GM19238 (cell line): ENCODE measurements around the gene NHLRC4.

Source experiments
- DNase-seq: peaks from one replicate; pipeline ENCODE4 v3.0.0; 2011; ENCODE audit warnings: low spot score; ENCODE audit not compliant: insufficient read length

Gene NHLRC4

DNA sequence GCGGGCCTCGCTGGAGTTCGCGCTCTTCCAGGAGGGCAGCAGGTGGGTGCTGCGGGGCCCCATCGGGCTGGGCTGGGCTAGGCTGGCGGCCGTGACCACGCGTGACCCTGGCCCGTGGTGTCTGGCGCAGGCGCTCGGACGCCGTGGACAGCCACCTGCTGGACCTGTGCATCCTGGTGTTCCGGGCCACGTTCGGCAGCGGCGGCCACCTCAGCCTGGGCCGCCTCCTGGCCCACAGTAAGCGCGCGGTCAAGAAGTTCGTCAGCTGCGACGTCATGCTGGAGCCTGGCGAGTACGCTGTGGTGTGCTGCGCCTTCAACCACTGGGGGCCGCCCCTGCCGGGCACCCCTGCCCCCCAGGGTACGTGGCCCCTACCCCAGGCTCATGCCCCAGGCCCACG is 14.6 kb upstream of the NHLRC4 start:
- DNase-seq, result no peak

- no peak for DNase-seq
Observed at GRCh38 chr16:553601-554296, 13.1 kb upstream of the NHLRC4 start.

GRCh38 chr16:554297-554621 is 12.5 kb upstream of the NHLRC4 start:
- no peak for DNase-seq

DNA sequence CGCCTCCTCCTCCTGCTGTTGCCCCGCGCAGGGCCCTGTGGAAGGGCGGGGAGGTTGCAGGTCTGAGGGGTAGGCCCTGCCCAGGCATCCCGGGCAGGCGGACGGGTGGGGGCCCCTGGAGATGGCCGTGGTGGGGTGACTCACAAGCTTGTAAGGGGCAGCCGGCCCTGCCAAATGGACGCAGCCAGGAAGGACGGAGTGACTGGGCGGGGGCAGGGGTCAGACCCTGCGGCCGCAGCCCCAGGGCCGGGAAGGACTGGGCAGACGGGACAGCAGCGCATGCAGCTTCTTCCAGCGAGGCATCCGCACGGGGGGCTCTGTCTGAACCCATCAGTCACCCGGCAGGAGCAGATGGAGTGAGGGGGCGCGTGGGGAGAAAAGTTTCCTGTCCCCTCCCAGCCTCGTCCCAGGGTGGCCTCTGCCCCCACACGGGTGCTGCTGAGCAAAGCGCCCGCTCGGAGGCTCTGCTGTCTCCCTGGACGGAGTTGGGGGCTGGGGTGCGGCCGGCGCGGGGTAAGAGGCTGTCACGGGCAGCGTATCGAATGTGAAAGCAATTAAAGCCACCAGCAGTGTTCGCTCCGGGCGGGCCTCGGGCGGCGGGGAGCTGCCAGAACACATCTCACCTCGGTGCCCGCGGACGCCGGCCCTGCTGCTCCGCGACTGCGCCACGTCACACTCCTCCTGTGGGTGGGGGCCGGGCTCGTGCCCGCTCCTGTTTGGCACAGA is 12.0 kb upstream of the NHLRC4 start:
- DNase-seq, result no peak

GRCh38 chr16:555528-556473 is 11.0 kb upstream of the NHLRC4 start:
- DNase-seq, result no peak

DNA sequence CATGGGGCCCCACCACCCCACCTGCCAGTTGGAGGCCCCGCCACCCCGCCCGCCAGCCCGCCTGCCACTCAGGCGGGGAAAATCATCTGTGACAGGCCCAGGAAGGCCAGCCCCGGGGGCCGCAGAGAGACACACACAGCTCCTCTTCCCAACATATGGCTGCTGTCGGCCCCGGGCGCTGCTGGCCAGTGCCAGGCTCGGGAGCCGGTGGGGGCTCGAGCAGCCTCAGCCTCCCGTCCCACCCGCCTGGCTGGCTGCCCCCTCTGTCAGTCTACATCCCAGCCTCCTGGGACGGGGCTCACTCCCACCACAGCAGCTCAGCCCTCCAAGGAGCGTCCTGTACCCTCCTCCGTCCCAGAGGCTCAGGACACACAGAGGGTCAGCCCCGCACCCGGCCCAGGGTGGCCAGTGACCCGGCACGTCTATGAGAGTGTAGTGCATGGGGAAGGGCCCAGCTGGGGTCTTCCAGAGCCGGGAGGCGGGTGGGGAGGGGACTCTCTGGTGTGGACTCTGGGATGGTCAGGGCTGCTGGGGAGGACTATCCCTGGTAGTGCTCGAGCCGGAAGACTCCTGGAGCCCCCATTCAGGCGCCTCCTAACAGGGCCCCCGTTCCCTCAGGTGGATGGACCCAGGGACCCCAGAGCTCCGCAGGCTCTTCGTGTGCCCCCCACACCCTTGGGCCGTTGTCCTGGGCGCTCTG is 10.2 kb upstream of the NHLRC4 start:
- DNase-seq, result no peak

DNA sequence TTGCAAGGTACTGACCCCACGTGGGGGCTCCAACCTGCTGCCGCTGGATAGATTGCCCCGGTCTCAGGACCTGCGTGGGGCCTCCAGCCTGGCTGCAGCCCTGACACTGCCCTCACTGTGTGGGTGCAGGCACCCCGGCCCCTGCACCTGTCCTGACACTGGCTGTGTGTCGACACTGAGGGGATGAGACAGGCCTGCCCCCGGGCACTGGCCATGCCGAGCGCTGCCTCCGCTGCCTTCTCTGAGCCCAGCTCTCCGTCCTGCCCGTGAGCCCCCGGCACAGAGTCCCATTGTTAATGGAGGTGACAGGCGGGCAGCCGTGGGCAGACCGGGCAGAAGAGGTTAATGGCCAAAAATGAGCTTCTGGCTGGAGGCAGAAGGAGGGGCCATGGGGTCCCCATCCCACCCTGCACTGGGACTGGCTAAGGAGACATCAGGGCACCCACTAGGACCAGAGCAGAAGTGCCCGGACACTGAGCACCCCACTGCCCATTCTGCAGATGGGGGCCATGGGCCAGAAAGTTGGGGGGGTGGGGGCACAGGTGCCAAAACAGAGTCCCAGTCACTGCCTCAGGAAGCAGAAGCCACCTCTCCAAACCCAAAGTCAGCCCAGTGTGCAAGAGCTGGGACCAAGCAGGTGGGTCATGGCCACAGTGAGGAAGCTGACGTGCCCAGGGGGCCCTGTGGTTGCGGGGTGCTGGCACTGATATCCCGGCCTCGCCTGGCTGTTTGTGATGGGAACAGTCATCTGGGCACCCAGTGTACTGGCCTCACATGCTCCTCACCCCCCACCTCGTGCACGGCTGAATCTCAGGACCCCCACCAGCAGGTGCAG is 9.1 kb upstream of the NHLRC4 start:
- no peak for DNase-seq

DNA sequence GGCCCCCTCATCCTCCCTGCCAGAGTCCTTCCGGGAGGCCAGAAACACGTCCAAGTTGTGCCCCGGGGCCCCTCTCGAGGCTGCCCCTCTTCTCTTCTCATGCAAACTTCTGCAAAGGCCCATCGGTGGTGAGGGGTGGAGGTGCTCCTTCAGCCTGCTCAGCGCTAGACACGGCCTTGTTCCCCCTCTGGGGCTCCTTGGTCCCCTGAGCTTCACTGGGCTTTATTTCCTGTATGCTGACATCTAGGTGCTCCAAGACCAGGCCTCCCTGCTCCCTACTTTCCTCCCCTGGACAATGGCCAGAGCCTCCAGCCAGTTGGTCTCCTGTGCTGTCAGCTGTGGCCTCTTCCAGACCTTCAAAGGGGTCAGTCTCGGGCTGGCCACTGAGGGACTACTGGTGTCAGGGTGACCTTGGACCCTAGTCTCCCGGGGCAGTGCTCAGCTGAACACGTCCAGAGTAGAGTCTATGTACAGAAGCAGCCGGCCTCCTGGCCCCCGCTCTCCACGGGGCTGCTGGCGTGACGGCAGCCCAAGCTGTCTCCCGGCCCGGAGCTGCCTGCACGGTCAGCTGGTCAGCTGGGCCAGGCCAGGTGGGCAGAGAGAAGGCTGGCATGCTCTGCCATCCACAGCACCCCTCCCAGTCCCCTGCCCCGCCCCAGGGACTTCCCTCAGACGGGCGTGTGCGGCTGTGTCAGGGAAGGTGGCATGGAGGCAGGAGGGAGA is 8.3 kb upstream of the NHLRC4 start:
- DNase-seq, result no peak

DNA sequence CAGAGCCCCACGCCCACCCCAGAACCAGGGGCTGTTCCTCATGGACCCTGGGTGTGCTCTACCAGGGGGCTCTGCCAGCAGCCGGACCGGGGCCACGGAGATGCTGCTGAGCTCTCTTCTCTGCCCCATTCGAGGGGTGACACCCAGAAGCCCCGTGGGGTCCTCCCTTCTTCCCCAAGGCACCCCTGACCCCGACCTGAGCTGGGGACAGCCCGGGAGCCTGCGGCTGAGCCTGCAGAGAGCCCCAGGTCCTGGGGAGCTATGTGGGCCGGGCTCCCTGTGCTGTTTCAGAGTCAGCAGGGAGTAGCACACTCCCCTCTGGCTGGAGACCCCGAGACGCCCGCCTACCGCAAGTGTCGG is 7.8 kb upstream of the NHLRC4 start:
- no peak for DNase-seq

DNA sequence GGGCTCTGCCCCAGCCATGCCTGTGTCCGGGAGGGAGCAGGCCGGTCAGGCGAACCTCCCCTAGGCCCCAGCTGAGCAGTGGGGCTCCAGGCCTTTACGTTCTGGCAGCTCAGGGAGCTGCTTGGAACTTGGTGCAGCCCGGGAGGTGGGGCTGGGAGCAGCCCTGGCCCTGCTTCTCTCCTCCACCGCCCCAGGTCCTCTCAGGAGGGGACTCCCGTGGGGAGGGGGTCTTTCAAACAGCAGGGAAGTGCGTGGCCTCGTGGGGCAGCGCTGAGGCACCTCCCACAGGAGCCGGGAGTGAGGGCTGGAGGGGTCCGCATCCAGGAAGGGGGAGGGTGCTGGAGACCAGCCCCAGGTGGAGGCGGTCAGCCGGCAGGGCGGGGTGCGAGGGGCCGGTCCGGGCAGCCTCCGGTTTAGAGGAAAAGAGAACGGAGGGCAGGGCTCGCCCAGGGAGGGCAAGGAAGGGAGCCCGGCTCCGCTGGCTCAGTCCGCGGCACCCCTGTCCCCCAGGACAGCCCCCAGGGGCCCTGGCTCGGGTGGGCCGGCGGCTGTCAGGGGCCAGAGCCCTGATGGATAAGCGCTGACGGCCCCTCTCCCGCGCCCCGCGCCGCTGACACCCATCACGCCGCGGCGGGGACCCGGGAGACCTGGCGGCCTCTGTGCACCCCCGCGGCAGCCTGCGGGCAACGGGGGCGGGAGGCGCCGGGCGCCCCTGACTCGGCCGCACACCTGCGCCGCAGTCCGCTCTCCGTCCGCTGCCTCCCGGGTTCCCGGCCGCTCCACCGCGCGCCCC is 7.2 kb upstream of the NHLRC4 start:
- no peak for DNase-seq

DNA sequence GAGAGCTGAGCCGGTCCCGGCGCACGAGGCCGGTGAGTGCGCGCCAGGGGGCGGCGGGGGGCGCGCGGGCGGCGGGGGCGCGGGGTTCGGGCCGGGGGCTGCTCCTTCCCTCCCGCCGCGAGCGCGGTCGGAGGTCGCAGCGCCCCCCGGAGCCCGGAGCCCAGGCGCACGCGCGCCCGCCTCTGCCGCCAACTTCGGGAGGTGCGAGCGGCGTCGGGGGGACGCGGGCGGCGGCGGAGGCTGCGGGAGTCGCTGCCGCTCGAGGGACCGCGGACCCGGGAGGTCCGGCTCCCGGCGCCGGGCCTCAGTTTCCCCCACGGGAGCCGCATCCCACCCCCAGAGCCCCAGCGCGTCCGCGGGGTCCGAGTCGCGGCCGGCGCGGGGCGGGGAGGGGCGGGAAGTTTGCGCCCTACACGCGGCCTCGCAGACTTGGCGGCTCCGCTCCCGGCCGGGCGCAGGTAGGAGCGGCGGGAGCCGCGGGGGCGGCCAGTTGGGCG is 6.6 kb upstream of the NHLRC4 start, which contains the start of gene PRR35:
Gene PRR35, plus strand, starts transcription at position 191 of the 497 bp plus-strand sequence. CDS start 2,901 bp downstream, outside the sequence.
- no peak for DNase-seq

- no peak for DNase-seq
Observed at GRCh38 chr16:560701-561412, 5.9 kb upstream of the NHLRC4 start.

DNA sequence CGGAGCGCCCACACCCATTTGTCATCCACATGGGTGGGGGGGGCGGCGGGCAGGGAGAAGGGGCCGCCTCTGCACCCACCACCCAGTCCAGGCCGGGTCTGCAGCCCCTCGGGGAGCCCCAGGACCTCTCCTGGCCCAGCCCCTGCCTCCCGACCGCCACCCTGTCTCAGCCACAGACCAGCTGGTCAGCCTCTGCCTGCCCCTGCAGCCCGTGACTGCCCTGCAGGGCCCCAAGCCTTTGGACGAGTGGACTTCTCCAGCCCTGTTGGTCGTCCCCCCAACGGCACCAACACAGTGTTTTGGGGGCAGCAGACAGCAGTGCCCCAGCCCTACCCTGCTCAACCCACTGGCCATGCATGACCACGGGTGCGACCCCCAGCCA is 5.4 kb upstream of the NHLRC4 start:
- DNase-seq, result no peak

- DNase-seq, result no peak
Observed at GRCh38 chr16:561957-562938, 4.6 kb upstream of the NHLRC4 start.

DNA sequence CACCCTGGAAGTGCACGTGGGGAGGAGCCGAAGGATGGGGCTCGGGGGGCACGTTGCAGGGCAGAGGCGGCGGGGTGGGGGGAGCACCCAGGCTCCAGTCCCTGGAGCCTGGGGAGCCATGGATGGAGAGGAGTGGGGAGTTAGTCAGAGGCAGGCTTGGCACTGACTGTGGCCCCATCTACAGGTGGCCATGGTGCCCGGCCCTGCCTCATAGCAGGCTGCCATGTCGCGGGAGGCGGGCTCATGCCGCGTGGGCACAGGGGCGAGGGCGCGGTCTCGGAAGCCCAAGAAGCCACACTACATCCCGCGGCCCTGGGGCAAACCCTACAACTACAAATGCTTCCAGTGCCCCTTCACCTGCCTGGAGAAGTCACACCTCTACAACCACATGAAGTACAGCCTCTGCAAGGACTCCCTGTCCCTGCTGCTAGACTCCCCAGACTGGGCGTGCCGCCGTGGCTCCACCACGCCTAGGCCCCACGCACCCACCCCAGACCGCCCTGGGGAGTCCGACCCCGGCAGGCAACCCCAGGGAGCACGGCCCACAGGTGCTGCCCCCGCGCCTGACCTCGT is 3.6 kb upstream of the NHLRC4 start:
- DNase-seq, result no peak

DNA sequence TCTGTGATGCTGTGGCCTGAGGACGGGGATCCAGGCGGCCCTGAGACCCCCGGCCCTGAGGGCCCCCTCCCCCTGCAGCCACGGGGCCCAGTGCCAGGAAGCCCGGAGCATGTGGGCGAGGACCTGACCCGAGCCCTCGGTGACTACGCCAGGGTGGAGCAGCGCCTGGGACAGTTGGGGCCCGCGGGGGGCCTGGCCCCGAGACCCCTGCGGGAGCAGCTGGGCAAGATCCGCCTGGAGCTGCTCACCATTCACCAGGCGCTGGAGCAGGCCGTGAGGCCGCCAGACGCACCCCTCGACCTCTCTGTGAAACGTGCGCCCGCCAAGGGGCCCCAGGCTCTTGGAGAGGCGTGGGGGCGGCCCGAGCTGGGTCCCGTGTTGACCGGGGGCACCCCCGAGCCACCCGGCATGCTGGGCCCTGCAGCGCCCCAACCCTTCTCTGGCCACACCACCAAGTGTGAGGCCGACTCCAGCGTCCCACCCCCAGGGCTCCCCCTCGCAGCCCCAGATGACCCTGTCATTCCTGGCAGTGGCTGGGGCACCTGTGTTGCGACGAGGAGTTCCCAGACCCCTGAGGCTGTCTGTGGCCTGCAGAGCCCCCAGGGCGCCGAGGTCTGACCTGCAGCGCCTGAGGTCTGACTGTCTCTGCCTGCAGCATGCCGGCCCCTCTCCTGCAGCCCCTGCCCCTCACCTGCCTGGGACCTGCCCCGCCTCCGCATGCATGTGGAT is 2.0 kb upstream of the NHLRC4 start:
- DNase-seq, result no peak
